DOHH2 (cell line): Measurements from ENCODE around the gene CEP350.

ENCODE experiments used
- H3F3A ChIP-seq: fragments of 200-600 bp; sonication (generic), shearing (Covaris generic); 2 replicates; pipeline ENCODE4 v1.6.0; 2016; ENCODE audit warnings: antibody characterized with exemption, mild to moderate bottlenecking; ENCODE audit not compliant: control insufficient read depth, insufficient read depth
- H3K27ac ChIP-seq: fragments of 200-600 bp; sonication (generic); 2 replicates; pipeline ENCODE4 v1.5.1; 2014; ENCODE audit warnings: low read depth, mild to moderate bottlenecking, low read length, moderate library complexity
- H3K27me3 ChIP-seq: fragments of 200-600 bp; sonication (generic); 2 replicates; pipeline ENCODE4 v1.6.1; 2014; ENCODE audit warnings: mild to moderate bottlenecking, low read length, mixed read lengths; ENCODE audit not compliant: control insufficient read depth
- H3K36me3 ChIP-seq: fragments of 200-600 bp; sonication (generic); 2 replicates; pipeline ENCODE4 v1.6.1; 2014; ENCODE audit warnings: mild to moderate bottlenecking, low read length, moderate library complexity, mixed read lengths; ENCODE audit not compliant: control insufficient read depth
- H3K4me1 ChIP-seq: fragments of 200-600 bp; sonication (generic); 2 replicates; pipeline ENCODE4 v1.6.1; 2014; ENCODE audit warnings: mild to moderate bottlenecking, low read length, mixed read lengths; ENCODE audit not compliant: control insufficient read depth
- H3K4me2 ChIP-seq: fragments of 200-600 bp; sonication (generic); 2 replicates; pipeline ENCODE4 v1.6.0; 2014; ENCODE audit warnings: mild to moderate bottlenecking, low read length, moderate library complexity
- H3K4me3 ChIP-seq: fragments of 200-600 bp; sonication (generic); 2 replicates; pipeline ENCODE4 v1.5.1; 2014; ENCODE audit warnings: mild to moderate bottlenecking, low read length, mixed read lengths
- H3K79me2 ChIP-seq: fragments of 200-600 bp; sonication (generic); 2 replicates; pipeline ENCODE4 v1.6.1; 2014; ENCODE audit warnings: mild to moderate bottlenecking, low read length, mixed read lengths; ENCODE audit not compliant: control insufficient read depth
- H3K9me2 ChIP-seq: fragments of 200-600 bp; sonication (generic); replicated peaks from 2 replicates; pipeline ENCODE4 v1.6.1; 2014; ENCODE audit warnings: mild to moderate bottlenecking, low read length, mixed read lengths; ENCODE audit not compliant: control insufficient read depth
- H3K9me3 ChIP-seq: fragments of 200-600 bp; sonication (generic); 2 replicates; pipeline ENCODE4 v1.6.1; 2014; ENCODE audit warnings: antibody characterized with exemption, low read length, mixed read lengths; ENCODE audit not compliant: control insufficient read depth, insufficient read depth
- H4K20me1 ChIP-seq: fragments of 200-600 bp; sonication (generic); 2 replicates; pipeline ENCODE4 v1.6.0; 2014; ENCODE audit warnings: low read depth, mild to moderate bottlenecking, antibody characterized with exemption, low read length, moderate library complexity; ENCODE audit not compliant: control insufficient read depth, insufficient read depth
- EZH2phosphoT487 ChIP-seq: fragments of 200-600 bp; sonication (generic); IDR thresholded peaks from 2 replicates; pipeline ENCODE4 v1.6.1; 2017; ENCODE audit warnings: borderline replicate concordance, mild to moderate bottlenecking, antibody characterized with exemption, low read length, moderate library complexity, mixed read lengths
- TF ChIP-seq, protein P1 (sequence below): fragments of 200-600 bp; sonication (generic); IDR thresholded peaks from one replicate; pipeline ENCODE4 v1.5.1; 2014; ENCODE audit warnings: antibody characterized with exemption, mild to moderate bottlenecking, low read depth, low read length; ENCODE audit not compliant: poor library complexity, severe bottlenecking

Gene CEP350

DNA sequence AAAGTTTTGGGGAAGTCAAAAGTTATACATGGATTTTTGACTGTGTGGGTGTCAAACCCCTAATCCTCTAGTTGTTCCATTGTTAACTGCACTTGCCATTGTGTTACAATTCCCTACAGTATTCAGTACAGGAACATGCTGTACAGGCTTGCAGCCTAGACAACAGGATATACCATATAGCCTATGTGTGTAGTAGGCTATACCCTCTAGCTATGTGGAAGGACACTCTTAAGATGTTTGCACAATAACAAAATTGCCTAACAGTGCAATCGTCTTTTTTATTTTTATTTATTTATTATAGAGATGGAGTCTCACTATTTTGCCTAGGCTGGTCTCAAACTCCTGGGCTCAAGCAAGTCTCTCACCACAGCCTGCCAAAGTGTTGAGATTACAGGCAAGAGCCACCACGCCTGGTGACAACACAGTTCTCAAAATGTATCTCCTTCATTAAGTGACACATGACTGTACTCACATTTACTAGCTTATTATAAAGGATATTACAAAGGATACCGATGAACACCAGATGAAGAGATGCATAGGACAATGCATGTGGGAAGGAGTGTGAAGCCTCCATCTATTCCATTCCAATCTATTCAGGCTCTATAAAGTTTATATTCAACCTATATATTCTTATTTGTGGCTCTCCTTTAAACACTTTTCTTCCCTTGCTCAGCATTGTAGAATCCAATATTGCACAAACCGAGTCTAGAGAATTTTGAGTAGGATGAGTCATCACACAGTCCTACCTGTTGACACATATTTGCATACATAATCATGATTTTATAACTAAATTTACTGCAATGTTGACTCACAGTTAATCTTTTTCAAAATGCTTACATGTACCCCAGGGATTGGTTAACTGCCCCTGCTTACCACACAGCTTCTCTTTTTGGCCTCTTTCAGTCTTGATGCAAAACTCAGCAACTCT, 28.4 kb upstream of the CEP350 start:
- H3K4me2 ChIP-seq, result no peak overlapping the region
- H3K27ac ChIP-seq, result no peak overlapping the region
- TF ChIP-seq EZH2phosphoT487, result no peak
- TF ChIP-seq, protein P1, sequence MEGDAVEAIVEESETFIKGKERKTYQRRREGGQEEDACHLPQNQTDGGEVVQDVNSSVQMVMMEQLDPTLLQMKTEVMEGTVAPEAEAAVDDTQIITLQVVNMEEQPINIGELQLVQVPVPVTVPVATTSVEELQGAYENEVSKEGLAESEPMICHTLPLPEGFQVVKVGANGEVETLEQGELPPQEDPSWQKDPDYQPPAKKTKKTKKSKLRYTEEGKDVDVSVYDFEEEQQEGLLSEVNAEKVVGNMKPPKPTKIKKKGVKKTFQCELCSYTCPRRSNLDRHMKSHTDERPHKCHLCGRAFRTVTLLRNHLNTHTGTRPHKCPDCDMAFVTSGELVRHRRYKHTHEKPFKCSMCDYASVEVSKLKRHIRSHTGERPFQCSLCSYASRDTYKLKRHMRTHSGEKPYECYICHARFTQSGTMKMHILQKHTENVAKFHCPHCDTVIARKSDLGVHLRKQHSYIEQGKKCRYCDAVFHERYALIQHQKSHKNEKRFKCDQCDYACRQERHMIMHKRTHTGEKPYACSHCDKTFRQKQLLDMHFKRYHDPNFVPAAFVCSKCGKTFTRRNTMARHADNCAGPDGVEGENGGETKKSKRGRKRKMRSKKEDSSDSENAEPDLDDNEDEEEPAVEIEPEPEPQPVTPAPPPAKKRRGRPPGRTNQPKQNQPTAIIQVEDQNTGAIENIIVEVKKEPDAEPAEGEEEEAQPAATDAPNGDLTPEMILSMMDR, result no peak

DNA sequence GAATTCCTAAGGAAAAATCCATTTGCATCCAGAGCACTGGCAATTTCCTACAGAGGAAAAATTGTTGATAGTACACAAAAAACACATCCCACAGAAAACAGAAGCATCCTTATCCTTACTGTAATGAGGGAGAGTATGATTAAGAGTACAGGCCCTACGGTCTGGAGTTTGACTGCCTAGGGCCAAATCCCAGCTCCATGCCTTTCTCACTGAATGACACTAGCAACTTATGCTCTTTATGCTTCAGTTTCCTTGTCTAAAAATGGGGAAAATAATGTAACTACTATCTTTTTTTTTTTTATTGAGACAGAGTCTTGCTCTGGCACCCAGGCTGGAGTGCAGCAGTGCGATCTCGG, 27.8 kb upstream of the CEP350 start:
- H3K9me3 ChIP-seq, result no peaks in the 10 kb centered on the region
- H3K9me2 ChIP-seq, result no peaks in the 10 kb centered on the region
- H3K4me3 ChIP-seq, result no peak overlapping the region
- no peaks in the 10 kb centered on the region for H3K36me3 ChIP-seq
- no peaks in the 10 kb centered on the region for H3K79me2 ChIP-seq
- H3K27me3 ChIP-seq, result no peaks in the 10 kb centered on the region
- H3F3A ChIP-seq, result no peaks in the 10 kb centered on the region
- H4K20me1 ChIP-seq, result no peaks in the 10 kb centered on the region
- H3K27ac ChIP-seq, result no peak overlapping the region
- TF ChIP-seq, protein P1, result no peak
- no peak for TF ChIP-seq EZH2phosphoT487
- peaks cover 5% of the 10 kb centered on the region for H3K4me1 ChIP-seq
- H3K4me2 ChIP-seq, result no peak overlapping the region

More for the DNA sequence above, 28.4 kb upstream of the CEP350 start:
- H4K20me1 ChIP-seq, result no peaks in the 10 kb centered on the region
- H3K9me2 ChIP-seq, result no peaks in the 10 kb centered on the region
- no peaks in the 10 kb centered on the region for H3K27me3 ChIP-seq
- H3K9me3 ChIP-seq, result no peaks in the 10 kb centered on the region
- H3F3A ChIP-seq, result no peaks in the 10 kb centered on the region
- peaks cover 5% of the 10 kb centered on the region for H3K4me1 ChIP-seq
- H3K4me3 ChIP-seq, result no peak overlapping the region
- H3K79me2 ChIP-seq, result no peaks in the 10 kb centered on the region
- no peaks in the 10 kb centered on the region for H3K36me3 ChIP-seq

DNA sequence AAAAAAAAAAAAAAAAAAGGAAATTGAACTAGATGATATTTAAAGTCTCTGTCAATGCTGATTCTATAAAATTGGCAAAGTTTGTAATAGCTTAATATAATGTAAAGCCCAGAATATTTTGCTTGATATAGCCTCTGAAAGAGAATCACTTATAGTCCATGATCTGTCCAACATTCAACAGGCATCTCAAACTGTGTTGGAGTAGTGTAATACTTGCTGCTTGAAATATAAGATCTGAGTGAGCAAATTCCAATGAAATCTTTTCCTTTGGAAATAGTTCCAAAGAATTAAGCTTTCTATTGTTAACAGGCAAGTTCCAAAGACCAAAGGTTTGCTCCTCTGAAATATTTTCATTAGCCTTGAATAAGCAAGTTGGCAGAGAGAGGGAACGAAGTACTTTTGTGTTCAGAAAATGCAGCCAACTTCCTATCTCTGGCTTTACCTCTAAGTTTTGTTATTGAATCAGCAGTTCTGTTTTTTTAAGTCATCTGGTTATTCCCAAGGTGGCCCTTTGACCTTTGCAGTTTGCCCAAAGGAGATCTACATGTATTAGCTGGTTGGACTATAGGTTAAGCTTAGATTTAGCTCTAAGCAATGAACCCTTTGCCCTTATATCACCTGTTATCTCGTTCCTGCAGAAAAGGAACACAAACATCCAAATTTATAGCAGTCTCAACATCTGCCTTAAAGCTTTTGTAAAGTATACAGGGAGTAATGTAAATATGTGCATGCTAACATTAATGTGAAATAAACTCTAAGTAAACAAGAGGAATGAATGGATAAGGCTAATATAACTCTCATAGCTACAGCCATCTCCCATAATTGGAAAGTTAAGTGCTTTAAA, 24.4 kb upstream of the CEP350 start:
- H3F3A ChIP-seq, result no peaks in the 10 kb centered on the region
- no peaks in the 10 kb centered on the region for H3K79me2 ChIP-seq
- H3K4me1 ChIP-seq, result no peaks in the 10 kb centered on the region
- H3K27ac ChIP-seq, result no peak overlapping the region
- no peak overlapping the region for H3K4me2 ChIP-seq
- no peaks in the 10 kb centered on the region for H4K20me1 ChIP-seq
- H3K4me3 ChIP-seq, result no peak overlapping the region
- H3K36me3 ChIP-seq, result no peaks in the 10 kb centered on the region
- H3K9me2 ChIP-seq, result no peaks in the 10 kb centered on the region
- H3K27me3 ChIP-seq, result no peaks in the 10 kb centered on the region
- no peak for TF ChIP-seq EZH2phosphoT487
- TF ChIP-seq, protein P1, result no peak
- H3K9me3 ChIP-seq, result no peaks in the 10 kb centered on the region
